ENCODE results near the gene SARS1. TPM values are rescaled to one million over a fixed set of nuclear protein-coding genes. Genes with fewer than 3 reads are reported as not detected.

Gene SARS1
- total RNA-seq, 1 donor from 2014 or later: 555 TPM

DNA sequence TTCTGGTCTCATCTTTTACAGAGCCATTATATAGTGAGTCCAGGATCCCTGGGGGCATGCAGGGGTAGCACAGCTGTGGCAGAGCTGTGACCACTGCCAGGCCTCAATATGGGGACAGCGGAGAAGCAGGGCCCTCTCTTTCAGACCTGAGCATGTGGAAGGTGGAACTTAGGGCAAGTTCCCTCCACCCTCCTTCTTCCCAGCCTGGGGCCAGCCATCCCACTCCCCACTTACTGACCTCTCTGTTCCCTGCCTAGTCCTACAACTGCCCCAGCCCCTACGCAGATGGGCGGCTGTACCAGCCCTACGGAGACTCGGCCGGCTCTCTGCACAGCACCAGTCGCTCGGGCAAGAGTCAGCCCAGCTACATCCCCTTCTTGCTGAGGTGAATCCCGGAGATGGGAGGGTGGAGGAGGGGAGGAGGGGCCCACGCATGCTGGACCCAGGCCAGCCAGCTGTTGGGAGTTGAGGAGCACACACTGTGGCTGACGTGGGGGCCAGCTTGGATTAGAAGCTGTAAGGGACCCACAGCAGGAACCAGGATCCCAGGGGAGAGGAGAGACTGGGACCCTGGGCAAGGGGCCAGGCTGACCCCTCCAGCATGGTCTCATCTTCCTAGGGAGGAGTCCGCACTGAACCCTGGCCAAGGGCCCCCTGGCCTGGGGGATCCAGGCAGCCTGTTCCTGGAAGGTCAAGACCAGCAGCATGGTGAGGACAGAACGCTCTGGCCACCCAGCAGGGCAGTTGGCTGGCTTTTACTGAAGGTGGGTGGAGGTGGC is 58.5 kb downstream of the SARS1 start:
- DNase-seq: no peak
- Mint-ChIP-seq H3K4me1 (ENCODE audit: low read depth, unreplicated experiment) (peaks cover 21% of the 10 kb centered on the region), H3K27ac (ENCODE audit: unreplicated experiment) (peak overlapping the region; percentile 8), H3K9me3 (ENCODE audit: unreplicated experiment) (peaks cover 4% of the 10 kb centered on the region), H3K27me3 (ENCODE audit: unreplicated experiment) (peaks cover 8% of the 10 kb centered on the region), H3K36me3 (ENCODE audit: unreplicated experiment) (no peaks in the 10 kb centered on the region), H3K4me3 (ENCODE audit: unreplicated experiment) (no peak overlapping the region)
- TF ChIP-seq, protein P1, sequence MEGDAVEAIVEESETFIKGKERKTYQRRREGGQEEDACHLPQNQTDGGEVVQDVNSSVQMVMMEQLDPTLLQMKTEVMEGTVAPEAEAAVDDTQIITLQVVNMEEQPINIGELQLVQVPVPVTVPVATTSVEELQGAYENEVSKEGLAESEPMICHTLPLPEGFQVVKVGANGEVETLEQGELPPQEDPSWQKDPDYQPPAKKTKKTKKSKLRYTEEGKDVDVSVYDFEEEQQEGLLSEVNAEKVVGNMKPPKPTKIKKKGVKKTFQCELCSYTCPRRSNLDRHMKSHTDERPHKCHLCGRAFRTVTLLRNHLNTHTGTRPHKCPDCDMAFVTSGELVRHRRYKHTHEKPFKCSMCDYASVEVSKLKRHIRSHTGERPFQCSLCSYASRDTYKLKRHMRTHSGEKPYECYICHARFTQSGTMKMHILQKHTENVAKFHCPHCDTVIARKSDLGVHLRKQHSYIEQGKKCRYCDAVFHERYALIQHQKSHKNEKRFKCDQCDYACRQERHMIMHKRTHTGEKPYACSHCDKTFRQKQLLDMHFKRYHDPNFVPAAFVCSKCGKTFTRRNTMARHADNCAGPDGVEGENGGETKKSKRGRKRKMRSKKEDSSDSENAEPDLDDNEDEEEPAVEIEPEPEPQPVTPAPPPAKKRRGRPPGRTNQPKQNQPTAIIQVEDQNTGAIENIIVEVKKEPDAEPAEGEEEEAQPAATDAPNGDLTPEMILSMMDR (IDR thresholded peaks at IDR 0.05; ENCODE audit: partially characterized antibody, unreplicated experiment): no peak

DNA sequence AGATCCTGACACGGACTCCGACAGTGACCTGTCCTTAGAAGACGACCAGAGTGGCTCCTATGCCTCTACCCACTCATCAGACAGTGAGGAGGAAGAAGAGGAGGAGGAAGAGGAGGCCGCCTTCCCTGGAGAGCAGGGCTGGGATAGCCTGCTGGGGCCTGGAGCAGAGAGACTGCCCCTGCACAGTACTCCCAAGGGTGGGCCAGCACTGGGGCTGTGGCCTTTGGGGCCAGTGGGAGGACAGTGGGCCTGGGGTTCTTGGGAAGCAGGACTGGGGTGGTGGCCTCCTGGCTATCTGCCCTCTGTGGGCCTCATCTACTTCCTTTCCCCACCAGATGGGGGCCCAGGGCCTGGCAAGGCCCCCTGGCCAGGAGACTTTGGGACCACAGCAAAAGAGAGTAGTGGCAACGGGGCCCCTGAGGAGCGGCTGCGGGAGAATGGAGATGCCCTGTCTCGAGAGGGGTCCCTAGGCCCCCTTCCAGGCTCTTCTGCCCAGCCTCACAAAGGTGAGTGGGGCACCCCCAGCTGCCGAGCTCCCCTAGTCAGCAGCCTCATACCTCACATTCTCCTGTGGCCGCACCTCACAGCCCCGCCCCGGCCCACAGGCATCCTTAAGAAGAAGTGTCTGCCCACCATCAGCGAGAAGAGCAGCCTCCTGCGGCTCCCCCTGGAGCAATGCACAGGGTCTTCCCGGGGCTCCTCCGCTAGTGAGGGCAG is 59.3 kb downstream of the SARS1 start:
- H3K4me3 Mint-ChIP-seq (ENCODE audit: unreplicated experiment): no peak overlapping the region
- no peaks in the 10 kb centered on the region for H3K36me3 Mint-ChIP-seq (ENCODE audit: unreplicated experiment)
- TF ChIP-seq, protein P1 (IDR thresholded peaks at IDR 0.05; ENCODE audit: partially characterized antibody, unreplicated experiment): no peak
- peaks cover 4% of the 10 kb centered on the region for H3K9me3 Mint-ChIP-seq (ENCODE audit: unreplicated experiment)
- DNase-seq: no peak
- peaks cover 8% of the 10 kb centered on the region for H3K27me3 Mint-ChIP-seq (ENCODE audit: unreplicated experiment)
- H3K27ac Mint-ChIP-seq (ENCODE audit: unreplicated experiment): no peak overlapping the region
- H3K4me1 Mint-ChIP-seq (ENCODE audit: low read depth, unreplicated experiment): peaks cover 21% of the 10 kb centered on the region

DNA sequence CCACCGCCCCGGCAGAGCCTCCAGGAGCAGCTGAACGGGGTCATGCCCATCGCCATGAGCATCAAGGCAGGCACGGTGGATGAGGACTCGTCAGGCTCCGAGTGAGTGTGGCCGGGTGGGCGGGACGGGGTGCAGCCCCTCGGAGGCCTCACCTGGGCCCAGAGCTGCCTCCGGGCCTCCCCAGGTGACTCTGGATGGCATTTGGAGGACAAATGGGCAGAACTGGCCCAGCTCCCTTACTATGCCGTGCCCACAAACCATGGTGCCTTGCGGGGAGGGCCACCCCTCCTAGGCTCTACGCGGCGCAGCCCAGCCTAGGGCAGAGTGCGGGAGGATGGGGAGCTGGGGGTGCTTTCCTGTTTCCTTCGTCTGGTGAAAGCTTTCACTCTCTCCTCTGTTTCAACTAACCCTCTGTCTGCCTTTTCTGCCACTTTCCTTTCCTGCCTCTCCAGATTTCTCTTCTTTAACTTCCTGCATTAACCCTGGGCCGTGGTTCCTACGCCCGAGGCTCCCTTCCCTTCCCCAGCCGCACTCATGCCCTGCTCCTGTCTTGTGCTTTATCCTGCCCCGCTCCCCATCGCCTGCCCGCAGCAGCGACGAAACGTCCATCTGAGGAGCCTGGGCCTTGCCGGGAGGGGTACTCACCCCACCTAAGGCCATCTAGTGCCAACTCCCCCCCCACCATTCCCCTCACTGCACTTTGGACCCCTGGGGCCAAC is 60.0 kb downstream of the SARS1 start:
- no peak for DNase-seq
- H3K4me3 Mint-ChIP-seq (ENCODE audit: unreplicated experiment): no peak overlapping the region
- peaks cover 4% of the 10 kb centered on the region for H3K9me3 Mint-ChIP-seq (ENCODE audit: unreplicated experiment)
- H3K36me3 Mint-ChIP-seq (ENCODE audit: unreplicated experiment): no peaks in the 10 kb centered on the region
- H3K27me3 Mint-ChIP-seq (ENCODE audit: unreplicated experiment): peaks cover 8% of the 10 kb centered on the region
- peak overlapping the region; percentile 20 for H3K27ac Mint-ChIP-seq (ENCODE audit: unreplicated experiment)
- TF ChIP-seq, protein P1 (IDR thresholded peaks at IDR 0.05; ENCODE audit: partially characterized antibody, unreplicated experiment): no peak
- peaks cover 21% of the 10 kb centered on the region for H3K4me1 Mint-ChIP-seq (ENCODE audit: low read depth, unreplicated experiment)

DNA sequence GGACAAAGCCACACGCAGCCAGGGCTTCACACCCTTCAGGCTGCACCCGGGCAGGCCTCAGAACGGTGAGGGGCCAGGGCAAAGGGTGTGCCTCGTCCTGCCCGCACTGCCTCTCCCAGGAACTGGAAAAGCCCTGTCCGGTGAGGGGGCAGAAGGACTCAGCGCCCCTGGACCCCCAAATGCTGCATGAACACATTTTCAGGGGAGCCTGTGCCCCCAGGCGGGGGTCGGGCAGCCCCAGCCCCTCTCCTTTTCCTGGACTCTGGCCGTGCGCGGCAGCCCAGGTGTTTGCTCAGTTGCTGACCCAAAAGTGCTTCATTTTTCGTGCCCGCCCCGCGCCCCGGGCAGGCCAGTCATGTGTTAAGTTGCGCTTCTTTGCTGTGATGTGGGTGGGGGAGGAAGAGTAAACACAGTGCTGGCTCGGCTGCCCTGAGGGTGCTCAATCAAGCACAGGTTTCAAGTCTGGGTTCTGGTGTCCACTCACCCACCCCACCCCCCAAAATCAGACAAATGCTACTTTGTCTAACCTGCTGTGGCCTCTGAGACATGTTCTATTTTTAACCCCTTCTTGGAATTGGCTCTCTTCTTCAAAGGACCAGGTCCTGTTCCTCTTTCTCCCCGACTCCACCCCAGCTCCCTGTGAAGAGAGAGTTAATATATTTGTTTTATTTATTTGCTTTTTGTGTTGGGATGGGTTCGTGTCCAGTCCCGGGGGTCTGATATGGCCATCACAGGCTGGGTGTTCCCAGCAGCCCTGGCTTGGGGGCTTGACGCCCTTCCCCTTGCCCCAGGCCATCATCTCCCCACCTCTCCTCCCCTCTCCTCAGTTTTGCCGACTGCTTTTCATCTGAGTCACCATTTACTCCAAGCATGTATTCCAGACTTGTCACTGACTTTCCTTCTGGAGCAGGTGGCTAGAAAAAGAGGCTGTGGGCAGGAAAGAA is 61.1 kb downstream of the SARS1 start:
- Mint-ChIP-seq H3K27ac (ENCODE audit: unreplicated experiment) (peak overlapping the region; percentile 75), H3K9me3 (ENCODE audit: unreplicated experiment) (peaks cover 4% of the 10 kb centered on the region), H3K27me3 (ENCODE audit: unreplicated experiment) (peaks cover 8% of the 10 kb centered on the region), H3K4me3 (ENCODE audit: unreplicated experiment) (peak overlapping the region; percentile 20), H3K4me1 (ENCODE audit: low read depth, unreplicated experiment) (peaks cover 21% of the 10 kb centered on the region), H3K36me3 (ENCODE audit: unreplicated experiment) (no peaks in the 10 kb centered on the region)
- TF ChIP-seq, protein P1 (IDR thresholded peaks at IDR 0.05; ENCODE audit: partially characterized antibody, unreplicated experiment): no peak
- DNase-seq: no peak
